Panc1 (cell line): ENCODE data around the gene DEPDC5. TPM values are rescaled to one million over a fixed set of nuclear protein-coding genes. Genes with fewer than 3 reads are reported as not detected.

Source experiments
- ATAC-seq: fragments of 200-7000 bp; cut with Tn5 transposase; 2 replicates; pipeline ENCODE4 v1.9.1; 2020; ENCODE audit warnings: mild to moderate bottlenecking, moderate library complexity
- BruUV-seq: library from RNA; stranded (reverse); fragments of 400-500 nt; replicated peaks from 2 replicates; lab custom pipeline; 2021; lab: Mats Ljungman, UMichigan
- CTCF ChIA-PET: fragments of 300-600 bp; sonication (Branson Sonifier 250); formaldehyde crosslinking; loops from one replicate; lab custom pipeline; 2022; ENCODE audit warnings: antibody characterized with exemption; lab: Charles Lee
- POLR2A ChIA-PET: fragments of 300-600 bp; sonication (Branson Sonifier 250); formaldehyde crosslinking; loops from one replicate; lab custom pipeline; 2022; ENCODE audit warnings: antibody characterized with exemption; lab: Charles Lee
- DNase-seq: peaks from one replicate; pipeline ENCODE4 v3.0.0-alpha.2; 2010; ENCODE audit warnings: low read depth, low spot score
- H3K27ac ChIP-seq: 2 replicates; pipeline ENCODE4 v1.5.1; 2011; ENCODE audit warnings: mild to moderate bottlenecking, low read length, inconsistent platforms
- H3K27me3 ChIP-seq: fragments of 200-500 bp; sonication (Bioruptor generic); 2 replicates; pipeline ENCODE4 v1.6.0; 2014; ENCODE audit warnings: low read length, inconsistent platforms; ENCODE audit not compliant: control insufficient read depth, insufficient read depth
- H3K36me3 ChIP-seq: fragments of 200-500 bp; sonication (Bioruptor generic); 2 replicates; pipeline ENCODE4 v1.5.1; 2014; ENCODE audit warnings: inconsistent platforms, mild to moderate bottlenecking, low read length, moderate library complexity; ENCODE audit not compliant: control insufficient read depth, insufficient read depth
- H3K4me1 ChIP-seq: 2 replicates; pipeline ENCODE4 v1.5.1; 2011; ENCODE audit warnings: inconsistent platforms, mild to moderate bottlenecking, low read length, moderate library complexity; ENCODE audit not compliant: control insufficient read depth, insufficient read depth
- H3K4me3 ChIP-seq, 2 experiments: 2 replicates each; pipeline ENCODE4 v1.5.1; 2011 to 2012; ENCODE audit warnings: low read depth in 2 of 2, low read length in 2 of 2, mild to moderate bottlenecking in 2 of 2, inconsistent platforms in 1 of 2, moderate library complexity in 1 of 2
- H3K9me3 ChIP-seq: fragments of 200-500 bp; sonication (Bioruptor generic); 2 replicates; pipeline ENCODE4 v1.5.1; 2014; ENCODE audit warnings: low read depth, mild to moderate bottlenecking, inconsistent platforms, low read length, moderate library complexity; ENCODE audit not compliant: control insufficient read depth, insufficient read depth
- POLR2AphosphoS5 ChIP-seq: IDR thresholded peaks from 2 replicates; pipeline ENCODE4 v1.6.1; 2012; ENCODE audit warnings: mild to moderate bottlenecking, low read depth, low read length, moderate library complexity
- REST ChIP-seq, 2 experiments: IDR thresholded peaks; 2 replicates each; pipeline ENCODE4 v1.6.1; 2011 to 2012; ENCODE audit warnings: low read depth in 2 of 2, control low read depth in 1 of 2, low read length in 1 of 2, mild to moderate bottlenecking in 1 of 2, moderate library complexity in 1 of 2; ENCODE audit not compliant: insufficient read depth in 1 of 2
- SIN3A ChIP-seq: IDR thresholded peaks from 2 replicates; pipeline ENCODE4 v1.6.1; 2012; ENCODE audit warnings: low read depth, mild to moderate bottlenecking, low read length, moderate library complexity, borderline replicate concordance; ENCODE audit not compliant: insufficient read depth
- TCF7L2 ChIP-seq: IDR thresholded peaks from 2 replicates; pipeline ENCODE4 v1.6.1; 2011; ENCODE audit warnings: mild to moderate bottlenecking, low read depth, low read length, inconsistent platforms
- in situ Hi-C: cut with HindIII; loops from 2 replicates; pipeline ENCODE4 v1.10.0; 2016; ENCODE audit warnings: low sequenced_read_pairs, low pct_unique_long_range_greater_than_20kb
- intact Hi-C: fragments of 100-400 bp; cut with micrococcal nuclease; formaldehyde crosslinking; loops from one replicate; pipeline ENCODE4 v1.10.0; 2022; ENCODE audit not compliant: unreplicated experiment
- total RNA-seq: library from RNA; stranded (reverse); gene quantifications from one replicate; pipeline ENCODE4 v1.2.1, GENCODE V29; 2021; ENCODE audit not compliant: unreplicated experiment
- TF ChIP-seq, protein P1 (sequence below): fragments of 450-650 bp; IDR thresholded peaks from 2 replicates; pipeline ENCODE4 v1.5.1; 2017; ENCODE audit warnings: mild to moderate bottlenecking

Gene DEPDC5
- total RNA-seq, 1 experiment from 2014 or later = 20.2 TPM

DNA sequence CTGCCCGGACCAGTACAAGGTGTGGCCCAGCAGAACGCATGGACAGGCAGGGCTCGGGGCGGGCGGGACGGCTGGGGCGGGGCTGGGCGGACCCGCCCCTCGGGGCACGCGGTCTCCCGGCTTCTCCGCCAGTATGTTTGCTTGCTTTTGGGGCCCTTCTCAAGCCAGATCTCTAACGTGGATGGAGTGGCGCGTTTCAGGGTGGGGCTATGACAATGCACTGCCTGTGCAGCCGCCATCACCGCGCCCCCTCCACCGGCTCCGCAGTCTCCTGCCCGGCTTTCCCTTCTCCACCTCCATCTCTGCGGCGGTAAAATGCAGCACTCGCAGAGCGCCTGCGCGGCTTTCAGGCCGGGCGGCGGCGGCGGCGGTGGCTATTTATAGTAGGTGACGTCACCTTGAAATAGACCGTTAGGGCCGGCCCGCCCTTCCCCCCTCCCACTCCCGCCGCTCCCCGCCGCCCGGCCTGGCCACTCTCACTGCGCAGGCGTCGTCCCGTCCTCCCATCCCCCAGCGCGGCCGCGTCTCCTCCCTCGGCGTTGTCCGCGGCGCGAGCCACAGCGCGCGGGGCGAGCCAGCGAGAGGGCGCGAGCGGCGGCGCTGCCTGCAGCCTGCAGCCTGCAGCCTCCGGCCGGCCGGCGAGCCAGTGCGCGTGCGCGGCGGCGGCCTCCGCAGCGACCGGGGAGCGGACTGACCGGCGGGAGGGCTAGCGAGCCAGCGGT, 190.3 kb downstream of the DEPDC5 start, which contains the start of gene YWHAH:
Gene YWHAH (plus strand): TSS at position 558 of the 722 bp plus-strand sequence. CDS start 199 bp downstream, outside the sequence.
- peaks cover 15% of the 10 kb centered on the region for H3K4me1 ChIP-seq
- intact Hi-C loops (loop anchor here (10.0 kb wide), 1 partner anchor 279 kb away; the partner anchor contains the start of gene PISD), in situ Hi-C loops (no loop called here)
- TF ChIP-seq SIN3A (no peak), POLR2AphosphoS5 (peak; percentile 79)
- H3K4me3 ChIP-seq = peak within 1 kb of the TSS; percentile 78 to 91
- no peaks in the 10 kb centered on the region for H3K27me3 ChIP-seq
- peak; percentile 42 for DNase-seq
- peaks cover 18% of the 10 kb centered on the region for H3K36me3 ChIP-seq
- peak; percentile 89 for ATAC-seq
- ChIA-PET POLR2A (interaction anchor here (0.7 kb wide), 1 partner anchor 23 kb away, joined by 4 read pairs; no protein-coding TSS in a partner anchor), CTCF (no interaction called here)
- BruUV-seq = no TSS peak
- H3K27ac ChIP-seq = peak within 1 kb of the TSS; percentile 96
- no peaks in the 10 kb centered on the region for H3K9me3 ChIP-seq

DNA sequence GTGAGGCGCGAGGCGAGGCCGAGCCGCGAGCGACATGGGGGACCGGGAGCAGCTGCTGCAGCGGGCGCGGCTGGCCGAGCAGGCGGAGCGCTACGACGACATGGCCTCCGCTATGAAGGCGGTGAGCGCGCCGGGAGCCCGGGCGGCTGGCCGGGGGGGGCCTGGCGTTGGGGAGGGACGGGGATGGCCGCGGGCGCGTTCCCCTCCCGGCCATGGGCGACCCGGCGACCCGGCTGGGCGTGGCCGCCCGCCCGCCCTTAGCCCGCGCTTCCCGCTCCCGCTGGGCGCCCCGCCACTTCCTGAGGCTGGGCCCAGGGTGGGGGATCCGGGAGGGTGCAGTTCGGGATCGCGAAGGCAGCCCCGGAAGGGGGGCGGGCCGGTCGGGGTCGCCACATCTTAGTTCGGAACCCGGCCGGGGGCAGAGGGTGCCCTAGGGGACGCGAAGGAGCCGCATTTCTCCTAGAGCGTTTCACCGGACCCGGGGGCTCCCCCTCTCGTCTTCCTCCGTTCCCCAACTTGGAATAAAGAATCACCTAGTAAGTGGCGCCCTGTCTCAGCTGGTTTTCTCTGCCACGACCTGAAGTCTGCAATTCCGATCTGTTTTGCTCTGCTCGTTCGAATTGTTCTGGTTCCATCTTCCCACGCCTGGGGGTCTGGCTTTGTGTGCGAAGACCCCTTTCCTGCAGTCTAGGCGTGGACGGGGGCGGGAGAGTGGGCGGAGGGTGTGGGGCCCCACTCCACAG, 191.1 kb downstream of the DEPDC5 start:
- no peaks in the 10 kb centered on the region for H3K27me3 ChIP-seq
- no peak for TF ChIP-seq TCF7L2
- no peak for TF ChIP-seq POLR2AphosphoS5
- TF ChIP-seq, protein P1, sequence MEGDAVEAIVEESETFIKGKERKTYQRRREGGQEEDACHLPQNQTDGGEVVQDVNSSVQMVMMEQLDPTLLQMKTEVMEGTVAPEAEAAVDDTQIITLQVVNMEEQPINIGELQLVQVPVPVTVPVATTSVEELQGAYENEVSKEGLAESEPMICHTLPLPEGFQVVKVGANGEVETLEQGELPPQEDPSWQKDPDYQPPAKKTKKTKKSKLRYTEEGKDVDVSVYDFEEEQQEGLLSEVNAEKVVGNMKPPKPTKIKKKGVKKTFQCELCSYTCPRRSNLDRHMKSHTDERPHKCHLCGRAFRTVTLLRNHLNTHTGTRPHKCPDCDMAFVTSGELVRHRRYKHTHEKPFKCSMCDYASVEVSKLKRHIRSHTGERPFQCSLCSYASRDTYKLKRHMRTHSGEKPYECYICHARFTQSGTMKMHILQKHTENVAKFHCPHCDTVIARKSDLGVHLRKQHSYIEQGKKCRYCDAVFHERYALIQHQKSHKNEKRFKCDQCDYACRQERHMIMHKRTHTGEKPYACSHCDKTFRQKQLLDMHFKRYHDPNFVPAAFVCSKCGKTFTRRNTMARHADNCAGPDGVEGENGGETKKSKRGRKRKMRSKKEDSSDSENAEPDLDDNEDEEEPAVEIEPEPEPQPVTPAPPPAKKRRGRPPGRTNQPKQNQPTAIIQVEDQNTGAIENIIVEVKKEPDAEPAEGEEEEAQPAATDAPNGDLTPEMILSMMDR = no peak
- no peak for TF ChIP-seq REST (IDR thresholded peaks at IDR 0.05; ENCODE audit: insufficient read depth in 1 of 2, low read depth in 2 of 2, low read length in 1 of 2)
- TF ChIP-seq SIN3A = no peak
- CTCF ChIA-PET = no interaction called here
- H3K27ac ChIP-seq = peak overlapping the region; percentile 90
- intact Hi-C loops (loop anchor here (10.0 kb wide), 1 partner anchor 280 kb away; the partner anchor contains the start of gene PISD), in situ Hi-C loops (no loop called here)
- H3K4me1 ChIP-seq = peaks cover 15% of the 10 kb centered on the region
- no TSS peak for BruUV-seq
- DNase-seq = no peak
- ATAC-seq = peak; percentile 66
- H3K9me3 ChIP-seq = no peaks in the 10 kb centered on the region
- peak overlapping the region; percentile 78 to 91 for H3K4me3 ChIP-seq
- POLR2A ChIA-PET = interaction anchor here (0.7 kb wide), 1 partner anchor 24 kb away, joined by 4 read pairs; no protein-coding TSS in a partner anchor
- peaks cover 18% of the 10 kb centered on the region for H3K36me3 ChIP-seq
